ENCODE data around the gene CTNNBIP1.

Gene CTNNBIP1

GRCh38 chr1:9874959-9875635, 35.0 kb downstream of the CTNNBIP1 start:
- peak; percentile 21 for DNase-seq

GRCh38 chr1:9874412-9874811, 35.7 kb downstream of the CTNNBIP1 start:
- DNase-seq, result no peak

GRCh38 chr1:9873992-9874391, 36.1 kb downstream of the CTNNBIP1 start:
- DNase-seq, result no peak

GRCh38 chr1:9873385-9873784, 36.7 kb downstream of the CTNNBIP1 start:
- DNase-seq, result no peak

- no peak for DNase-seq
Measured at GRCh38 chr1:9872430-9873165, 37.5 kb downstream of the CTNNBIP1 start.

GRCh38 chr1:9871707-9872425, 38.2 kb downstream of the CTNNBIP1 start:
- DNase-seq, result no peak

- DNase-seq, result no peak
Measured at GRCh38 chr1:9871021-9871420, 39.0 kb downstream of the CTNNBIP1 start.

GRCh38 chr1:9870572-9870971, 39.5 kb downstream of the CTNNBIP1 start:
- DNase-seq, result no peak

- DNase-seq, result no peak
Measured at GRCh38 chr1:9869831-9870251, 40.2 kb downstream of the CTNNBIP1 start.

- no peak for DNase-seq
Measured at GRCh38 chr1:9868244-9868590, 41.9 kb downstream of the CTNNBIP1 start.

GRCh38 chr1:9867408-9868243, 42.4 kb downstream of the CTNNBIP1 start:
- DNase-seq, result peak; percentile 7

- DNase-seq, result no peak
Measured at GRCh38 chr1:9866836-9867235, 43.2 kb downstream of the CTNNBIP1 start.

- no peak for DNase-seq
Measured at GRCh38 chr1:9865724-9866123, 44.3 kb downstream of the CTNNBIP1 start.

GRCh38 chr1:9863371-9863770, 46.7 kb downstream of the CTNNBIP1 start:
- no peak for DNase-seq

GRCh38 chr1:9861360-9861759, 48.7 kb downstream of the CTNNBIP1 start:
- no peak for DNase-seq

- DNase-seq, result no peak
Measured at GRCh38 chr1:9860887-9861286, 49.2 kb downstream of the CTNNBIP1 start.

- DNase-seq, result no peak
Measured at GRCh38 chr1:9859281-9860014, 50.6 kb downstream of the CTNNBIP1 start.

GRCh38 chr1:9858293-9859035, 51.6 kb downstream of the CTNNBIP1 start:
- DNase-seq, result no peak

- DNase-seq, result no peak
Measured at GRCh38 chr1:9855186-9855585, 54.9 kb downstream of the CTNNBIP1 start.

GRCh38 chr1:9853249-9853595, 56.8 kb downstream of the CTNNBIP1 start:
- no peak for DNase-seq

- no peak for DNase-seq
Measured at GRCh38 chr1:9852410-9853248, 57.4 kb downstream of the CTNNBIP1 start.
